H1 (cell line): ENCODE data around the gene YAF2. TPM values are rescaled to one million over a fixed set of nuclear protein-coding genes. Genes with fewer than 3 reads are reported as not detected.

ENCODE experiments used
- ATF2 ChIP-seq: IDR thresholded peaks from 2 replicates; pipeline ENCODE4 v1.6.1; 2012; ENCODE audit warnings: low read length, inconsistent platforms
- CHD7 ChIP-seq: fragments of 300-600 bp; sonication (generic); IDR thresholded peaks from 2 replicates; pipeline ENCODE4 v1.7.1; 2012; ENCODE audit warnings: low read length, moderate library complexity, mild to moderate bottlenecking, inconsistent platforms; ENCODE audit not compliant: insufficient replicate concordance
- E2F6 ChIP-seq: IDR thresholded peaks from 2 replicates; pipeline ENCODE4 v1.6.1; 2012; ENCODE audit warnings: inconsistent platforms
- KDM1A ChIP-seq: fragments of 200-600, 300-600 bp; sonication (generic); IDR thresholded peaks from 2 replicates; pipeline ENCODE4 v1.7.1; 2016; ENCODE audit warnings: mild to moderate bottlenecking, low read length, borderline replicate concordance
- SP2 ChIP-seq: IDR thresholded peaks from 2 replicates; pipeline ENCODE4 v1.6.1; 2012; ENCODE audit warnings: mild to moderate bottlenecking, low read length, inconsistent platforms
- polyA plus RNA-seq, 7 experiments: library from polyadenylated mRNA; depleted of rRNA in 3 of 7; stranded (reverse) in 5 of 7; unstranded in 2 of 7; fragments of >200 nt in 5 of 7; fragments of 200-250 nt in 2 of 7; gene quantifications; 1 replicate in 5 of 7; 2 replicates in 1 of 7; 4 replicates in 1 of 7; pipeline versions ENCODE4 v1.2.1 to v1.2.3, GENCODE V29; 2011 to 2013; ENCODE audit warnings: missing spikeins in 2 of 7, mixed read lengths in 2 of 7
- total RNA-seq: library from RNA; stranded (reverse); fragmentation: NEBNext Ultra II Directional; extraction: Animal tissue kit (Norgen Biotek cat#: 25700); gene quantifications from 2 replicates; pipeline ENCODE4 v1.2.1, GENCODE V29; 2021

Gene YAF2
- total and polyA plus RNA-seq, 2 of the 8 experiments (the other 6 are each of a cell fraction or from before 2014, with no cell fraction given): 0.50 to 2.2 TPM

GRCh38 chr12:42145552-42146215 is 92.4 kb downstream of the YAF2 start (continued):
- TF ChIP-seq CHD7 (no peak), SP2 (no peak), KDM1A (no peak), E2F6 (no peak), ATF2 (no peak)
